ENCODE measurements around the gene CLEC2D. TPM values are rescaled to one million over a fixed set of nuclear protein-coding genes. Genes with fewer than 3 reads are reported as not detected.
"Not testable (repeated sequence)": the region's sequence is repeated elsewhere in the genome, so short reads cannot be mapped to it uniquely, and the experiment has no call there.

The CLEC2D gene
- total RNA-seq, 1 donor from 2014 or later, result 18.9 TPM

GRCh38 chr12:9731393-9731792 is 61.9 kb downstream of the CLEC2D start:
- H3K9me3 Mint-ChIP-seq (ENCODE audit: unreplicated experiment), result no peaks in the 10 kb centered on the region
- H3K4me3 Mint-ChIP-seq (ENCODE audit: unreplicated experiment), result no peak overlapping the region
- no peaks in the 10 kb centered on the region for H3K27me3 Mint-ChIP-seq (ENCODE audit: unreplicated experiment)
- DNase-seq (ENCODE audit: low spot score), result no peak
- H3K4me1 Mint-ChIP-seq (ENCODE audit: unreplicated experiment), result no peaks in the 10 kb centered on the region
- no peaks in the 10 kb centered on the region for H3K36me3 Mint-ChIP-seq (ENCODE audit: low read depth, unreplicated experiment)
- H3K27ac Mint-ChIP-seq (ENCODE audit: unreplicated experiment), result no peak overlapping the region
- no peak for TF ChIP-seq CTCF (IDR thresholded peaks at IDR 0.05; ENCODE audit: unreplicated experiment)

GRCh38 chr12:9731797-9732196 is 62.3 kb downstream of the CLEC2D start:
- H3K9me3 Mint-ChIP-seq (ENCODE audit: unreplicated experiment), result no peaks in the 10 kb centered on the region
- H3K27ac Mint-ChIP-seq (ENCODE audit: unreplicated experiment), result no peak overlapping the region
- no peak for DNase-seq (ENCODE audit: low spot score)
- no peaks in the 10 kb centered on the region for H3K4me1 Mint-ChIP-seq (ENCODE audit: unreplicated experiment)
- no peak overlapping the region for H3K4me3 Mint-ChIP-seq (ENCODE audit: unreplicated experiment)
- no peaks in the 10 kb centered on the region for H3K36me3 Mint-ChIP-seq (ENCODE audit: low read depth, unreplicated experiment)
- H3K27me3 Mint-ChIP-seq (ENCODE audit: unreplicated experiment), result no peaks in the 10 kb centered on the region
- no peak for TF ChIP-seq CTCF (IDR thresholded peaks at IDR 0.05; ENCODE audit: unreplicated experiment)

- no peaks in the 10 kb centered on the region for H3K27me3 Mint-ChIP-seq (ENCODE audit: unreplicated experiment)
- no peak for TF ChIP-seq CTCF (IDR thresholded peaks at IDR 0.05; ENCODE audit: unreplicated experiment)
- H3K36me3 Mint-ChIP-seq (ENCODE audit: low read depth, unreplicated experiment), result no peaks in the 10 kb centered on the region
- H3K9me3 Mint-ChIP-seq (ENCODE audit: unreplicated experiment), result no peaks in the 10 kb centered on the region
- DNase-seq (ENCODE audit: low spot score), result no peak
- H3K4me1 Mint-ChIP-seq (ENCODE audit: unreplicated experiment), result no peaks in the 10 kb centered on the region
- H3K4me3 Mint-ChIP-seq (ENCODE audit: unreplicated experiment), result no peak within 1 kb of the TSS
- no peak within 1 kb of the TSS for H3K27ac Mint-ChIP-seq (ENCODE audit: unreplicated experiment)
Observed at GRCh38 chr12:9732921-9733461, 63.5 kb downstream of the CLEC2D start, which contains the start of gene CLECL1. Gene CLECL1 (minus strand): TSS chr12:9733097.

GRCh38 chr12:9735601-9736000 is 66.1 kb downstream of the CLEC2D start:
- Mint-ChIP-seq H3K27me3 (ENCODE audit: unreplicated experiment) (no peaks in the 10 kb centered on the region), H3K9me3 (ENCODE audit: unreplicated experiment) (no peaks in the 10 kb centered on the region), H3K4me1 (ENCODE audit: unreplicated experiment) (peaks cover 3% of the 10 kb centered on the region), H3K4me3 (ENCODE audit: unreplicated experiment) (no peak overlapping the region), H3K27ac (ENCODE audit: unreplicated experiment) (no peak overlapping the region), H3K36me3 (ENCODE audit: low read depth, unreplicated experiment) (no peaks in the 10 kb centered on the region)
- no peak for DNase-seq (ENCODE audit: low spot score)
- no peak for TF ChIP-seq CTCF (IDR thresholded peaks at IDR 0.05; ENCODE audit: unreplicated experiment)

GRCh38 chr12:9736936-9737705 is 67.6 kb downstream of the CLEC2D start:
- Mint-ChIP-seq H3K27me3 (ENCODE audit: unreplicated experiment) (no peaks in the 10 kb centered on the region), H3K9me3 (ENCODE audit: unreplicated experiment) (no peaks in the 10 kb centered on the region), H3K36me3 (ENCODE audit: low read depth, unreplicated experiment) (no peaks in the 10 kb centered on the region), H3K27ac (ENCODE audit: unreplicated experiment) (no peak overlapping the region), H3K4me1 (ENCODE audit: unreplicated experiment) (peaks cover 3% of the 10 kb centered on the region), H3K4me3 (ENCODE audit: unreplicated experiment) (no peak overlapping the region)
- no peak for DNase-seq (ENCODE audit: low spot score)
- no peak for TF ChIP-seq CTCF (IDR thresholded peaks at IDR 0.05; ENCODE audit: unreplicated experiment)

- H3K4me3 Mint-ChIP-seq (ENCODE audit: unreplicated experiment); H3K4me1 Mint-ChIP-seq (ENCODE audit: unreplicated experiment); H3K27me3 Mint-ChIP-seq (ENCODE audit: unreplicated experiment); H3K36me3 Mint-ChIP-seq (ENCODE audit: low read depth, unreplicated experiment); DNase-seq (ENCODE audit: low spot score); H3K9me3 Mint-ChIP-seq (ENCODE audit: unreplicated experiment); H3K27ac Mint-ChIP-seq (ENCODE audit: unreplicated experiment): not testable (repeated sequence)
Observed at GRCh38 chr12:9738905-9739304, 69.4 kb downstream of the CLEC2D start.

- not testable (repeated sequence) for H3K27me3 Mint-ChIP-seq (ENCODE audit: unreplicated experiment); H3K4me3 Mint-ChIP-seq (ENCODE audit: unreplicated experiment); H3K9me3 Mint-ChIP-seq (ENCODE audit: unreplicated experiment); H3K27ac Mint-ChIP-seq (ENCODE audit: unreplicated experiment); DNase-seq (ENCODE audit: low spot score); H3K4me1 Mint-ChIP-seq (ENCODE audit: unreplicated experiment); H3K36me3 Mint-ChIP-seq (ENCODE audit: low read depth, unreplicated experiment)
Observed at GRCh38 chr12:9739404-9740105, 70.0 kb downstream of the CLEC2D start.
